SH-SY5Y (cell line): ENCODE results near the gene OR5K2.

Experiments used
- GATA2 ChIP-seq: IDR thresholded peaks from 2 replicates; pipeline ENCODE4 v1.6.1; 2011; ENCODE audit warnings: mild to moderate bottlenecking, low read depth, low read length
- GATA3 ChIP-seq: IDR thresholded peaks from 2 replicates; pipeline ENCODE4 v1.6.1; 2011; ENCODE audit warnings: low read depth, mild to moderate bottlenecking, low read length, moderate library complexity

DNA sequence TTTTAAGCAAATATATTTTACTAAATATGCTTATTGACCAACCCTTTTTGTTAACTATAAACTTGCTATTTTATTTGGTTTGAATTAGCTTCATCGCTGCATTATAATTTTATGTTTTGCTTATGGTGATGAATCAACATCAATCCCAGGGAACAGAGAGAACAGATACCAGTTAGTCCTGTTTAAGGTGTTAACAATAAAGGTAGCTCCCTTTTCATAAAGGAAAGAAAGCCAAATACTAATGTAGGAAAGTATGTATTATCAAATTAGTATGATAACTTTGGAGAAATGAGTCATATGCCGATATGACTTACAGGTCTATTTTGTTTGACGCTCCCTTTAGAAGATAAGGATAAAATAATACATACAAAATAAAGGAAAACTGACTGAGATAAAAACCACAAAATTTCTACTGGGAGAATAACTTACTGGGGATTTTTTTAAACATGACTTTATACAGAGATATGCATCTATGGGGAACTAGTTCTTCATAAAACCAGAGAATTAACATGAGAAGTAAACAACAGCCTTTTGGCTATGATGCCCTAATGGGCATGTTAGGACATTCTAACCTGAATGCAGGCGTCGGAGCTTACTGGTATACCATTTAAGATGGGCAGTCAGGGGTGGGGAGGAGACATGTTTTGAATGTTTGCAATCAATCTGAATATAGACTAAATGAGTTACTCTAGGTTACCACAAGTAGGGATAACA, 4.5 kb downstream of the OR5K2 start:
- TF ChIP-seq GATA2 (no peak), GATA3 (no peak)
